ENCODE results near the gene IDH3B. TPM values are rescaled to one million over a fixed set of nuclear protein-coding genes. Genes with fewer than 3 reads are reported as not detected.

IDH3B gene
- total and polyA plus RNA-seq, 2 donors (not counting 1 experiment from before 2014, with no cell fraction given), result 77.0 to 98.2 TPM

GRCh38 chr20:2680046-2680445, 16.0 kb upstream of the IDH3B start:
- DNase-seq (ENCODE audit: low read depth in 2 of 2), result no peak
- Histone ChIP-seq H3K9ac (ENCODE audit: insufficient read depth, low read length) (no peak overlapping the region), H3K4me2 (ENCODE audit: extremely low read depth, insufficient read depth, low read length) (no peak overlapping the region), H4K20me1 (ENCODE audit: control insufficient read depth, extremely low read depth, insufficient read depth, low read length) (no peaks in the 10 kb centered on the region), H3K27ac (ENCODE audit: insufficient read depth, low read length) (no peak overlapping the region), H3K79me2 (ENCODE audit: control insufficient read depth, insufficient read depth, low read length) (no peaks in the 10 kb centered on the region), H3K9me3 (ENCODE audit: control insufficient read depth, insufficient read depth, low read depth, low read length) (no peaks in the 10 kb centered on the region), H3K36me3 (ENCODE audit: control insufficient read depth, insufficient read depth, low read length) (no peaks in the 10 kb centered on the region), H2AFZ (ENCODE audit: low read length) (no peak overlapping the region), H3K27me3 (ENCODE audit: control insufficient read depth, insufficient read depth, low read length) (peaks cover 3% of the 10 kb centered on the region), H3K4me3 (replicated peaks in 1 of 4; ENCODE audit: control extremely low read depth in 1 of 4, insufficient read depth in 1 of 4, low read depth in 3 of 4, low read length in 4 of 4) (no peak overlapping the region), H3K4me1 (ENCODE audit: control insufficient read depth, extremely low read depth, insufficient read depth, low read length) (no peaks in the 10 kb centered on the region)
- TF ChIP-seq CTCF (conservative IDR thresholded peaks at IDR 0.05 in 1 of 2, IDR thresholded peaks at IDR 0.05 in 1 of 2; ENCODE audit: low read depth in 1 of 2, low read length in 2 of 2) (no peak), EZH2 (IDR thresholded peaks at IDR 0.05; ENCODE audit: low read length, missing control alignments) (no peak)

GRCh38 chr20:2673453-2673852, 9.4 kb upstream of the IDH3B start:
- Histone ChIP-seq H2AFZ (ENCODE audit: low read length) (no peak overlapping the region), H3K9me3 (ENCODE audit: control insufficient read depth, insufficient read depth, low read depth, low read length) (no peaks in the 10 kb centered on the region), H4K20me1 (ENCODE audit: control insufficient read depth, extremely low read depth, insufficient read depth, low read length) (no peaks in the 10 kb centered on the region), H3K36me3 (ENCODE audit: control insufficient read depth, insufficient read depth, low read length) (no peaks in the 10 kb centered on the region), H3K4me3 (replicated peaks in 1 of 4; ENCODE audit: control extremely low read depth in 1 of 4, insufficient read depth in 1 of 4, low read depth in 3 of 4, low read length in 4 of 4) (no peak overlapping the region), H3K9ac (ENCODE audit: insufficient read depth, low read length) (no peak overlapping the region), H3K79me2 (ENCODE audit: control insufficient read depth, insufficient read depth, low read length) (no peaks in the 10 kb centered on the region), H3K4me1 (ENCODE audit: control insufficient read depth, extremely low read depth, insufficient read depth, low read length) (no peaks in the 10 kb centered on the region), H3K27ac (ENCODE audit: insufficient read depth, low read length) (no peak overlapping the region), H3K27me3 (ENCODE audit: control insufficient read depth, insufficient read depth, low read length) (no peaks in the 10 kb centered on the region), H3K4me2 (ENCODE audit: extremely low read depth, insufficient read depth, low read length) (no peak overlapping the region)
- no peak for TF ChIP-seq EZH2 (IDR thresholded peaks at IDR 0.05; ENCODE audit: low read length, missing control alignments)
- no peak for TF ChIP-seq CTCF (conservative IDR thresholded peaks at IDR 0.05 in 1 of 2, IDR thresholded peaks at IDR 0.05 in 1 of 2; ENCODE audit: low read depth in 1 of 2, low read length in 2 of 2)
- DNase-seq (ENCODE audit: low read depth in 2 of 2), result no peak

- H3K27ac ChIP-seq (ENCODE audit: insufficient read depth, low read length), result no peak overlapping the region
- no peaks in the 10 kb centered on the region for H3K36me3 ChIP-seq (ENCODE audit: control insufficient read depth, insufficient read depth, low read length)
- no peaks in the 10 kb centered on the region for H4K20me1 ChIP-seq (ENCODE audit: control insufficient read depth, extremely low read depth, insufficient read depth, low read length)
- no peak overlapping the region for H3K4me2 ChIP-seq (ENCODE audit: extremely low read depth, insufficient read depth, low read length)
- H3K79me2 ChIP-seq (ENCODE audit: control insufficient read depth, insufficient read depth, low read length), result no peaks in the 10 kb centered on the region
- no peak for TF ChIP-seq CTCF (conservative IDR thresholded peaks at IDR 0.05 in 1 of 2, IDR thresholded peaks at IDR 0.05 in 1 of 2; ENCODE audit: low read depth in 1 of 2, low read length in 2 of 2)
- TF ChIP-seq EZH2 (IDR thresholded peaks at IDR 0.05; ENCODE audit: low read length, missing control alignments), result no peak
- H3K9me3 ChIP-seq (ENCODE audit: control insufficient read depth, insufficient read depth, low read depth, low read length), result no peaks in the 10 kb centered on the region
- H3K27me3 ChIP-seq (ENCODE audit: control insufficient read depth, insufficient read depth, low read length), result no peaks in the 10 kb centered on the region
- H2AFZ ChIP-seq (ENCODE audit: low read length), result no peak overlapping the region
- no peak overlapping the region for H3K4me3 ChIP-seq (replicated peaks in 1 of 4; ENCODE audit: control extremely low read depth in 1 of 4, insufficient read depth in 1 of 4, low read depth in 3 of 4, low read length in 4 of 4)
- DNase-seq (ENCODE audit: low read depth in 2 of 2), result no peak
- H3K9ac ChIP-seq (ENCODE audit: insufficient read depth, low read length), result no peak overlapping the region
- H3K4me1 ChIP-seq (ENCODE audit: control insufficient read depth, extremely low read depth, insufficient read depth, low read length), result no peaks in the 10 kb centered on the region
Observed at GRCh38 chr20:2672446-2672845, 8.4 kb upstream of the IDH3B start.

Data from fibroblast of lung (primary cell).